Measurements from ENCODE around the gene SAMD14. TPM values are rescaled to one million over a fixed set of nuclear protein-coding genes. Genes with fewer than 3 reads are reported as not detected.

The SAMD14 gene
- total RNA-seq, 1 donor from 2014 or later, result 27.6 TPM

DNA sequence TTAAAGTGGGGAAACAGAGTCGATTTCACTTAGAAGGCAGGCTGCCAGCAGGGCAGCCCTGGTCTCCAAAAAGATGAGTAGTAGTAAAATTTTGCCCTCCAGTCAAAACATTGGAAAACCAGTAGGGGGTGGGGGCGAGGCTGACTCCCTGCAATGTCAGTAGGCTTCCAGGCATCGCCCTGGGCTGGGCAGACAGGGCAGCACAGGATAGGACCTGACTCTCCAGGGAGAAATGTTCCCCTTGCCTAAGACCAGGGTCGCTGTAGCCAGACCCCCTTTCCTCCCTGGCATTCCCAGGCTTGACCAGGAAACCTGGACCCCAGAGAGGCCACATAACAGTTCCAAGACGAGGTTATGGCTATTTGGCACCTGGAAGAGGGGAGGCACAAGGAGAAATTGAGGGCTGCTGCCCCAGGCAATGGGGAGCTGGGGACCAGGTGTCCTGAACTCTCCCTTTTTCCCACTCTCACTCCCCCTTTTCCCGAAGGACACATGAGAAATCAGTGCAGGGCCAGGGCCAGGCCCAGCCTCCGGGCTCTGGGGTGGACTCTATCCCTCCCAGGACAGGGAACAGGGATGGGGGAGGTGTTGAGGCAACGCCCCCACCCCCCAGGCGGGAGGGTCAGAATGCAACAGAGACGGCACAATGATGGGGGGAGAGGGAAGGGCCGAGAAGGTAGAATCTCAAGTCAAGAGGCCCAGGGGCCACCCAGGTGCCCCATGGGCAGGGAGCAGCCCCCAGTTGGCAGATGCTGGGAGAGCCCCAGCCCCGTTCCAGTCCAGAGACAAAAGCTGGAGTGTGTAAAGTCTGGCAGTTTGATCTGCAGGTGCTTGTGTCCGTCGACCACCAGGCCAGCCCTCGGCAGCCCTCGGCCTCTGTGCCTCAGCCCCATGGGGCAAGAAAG lies 4.5 kb upstream of the SAMD14 start:
- peak overlapping the region; percentile 59 for H3K27ac Mint-ChIP-seq (ENCODE audit: unreplicated experiment)
- no peak overlapping the region for H3K4me3 Mint-ChIP-seq (ENCODE audit: unreplicated experiment)
- peaks cover 35% of the 10 kb centered on the region for H3K4me1 Mint-ChIP-seq (ENCODE audit: low read depth)
- H3K36me3 Mint-ChIP-seq (ENCODE audit: low read depth), result peaks cover 33% of the 10 kb centered on the region
- H3K27me3 Mint-ChIP-seq (ENCODE audit: low read depth), result no peaks in the 10 kb centered on the region
- H3K9me3 Mint-ChIP-seq (ENCODE audit: low read depth), result no peaks in the 10 kb centered on the region
- TF ChIP-seq, protein P1, sequence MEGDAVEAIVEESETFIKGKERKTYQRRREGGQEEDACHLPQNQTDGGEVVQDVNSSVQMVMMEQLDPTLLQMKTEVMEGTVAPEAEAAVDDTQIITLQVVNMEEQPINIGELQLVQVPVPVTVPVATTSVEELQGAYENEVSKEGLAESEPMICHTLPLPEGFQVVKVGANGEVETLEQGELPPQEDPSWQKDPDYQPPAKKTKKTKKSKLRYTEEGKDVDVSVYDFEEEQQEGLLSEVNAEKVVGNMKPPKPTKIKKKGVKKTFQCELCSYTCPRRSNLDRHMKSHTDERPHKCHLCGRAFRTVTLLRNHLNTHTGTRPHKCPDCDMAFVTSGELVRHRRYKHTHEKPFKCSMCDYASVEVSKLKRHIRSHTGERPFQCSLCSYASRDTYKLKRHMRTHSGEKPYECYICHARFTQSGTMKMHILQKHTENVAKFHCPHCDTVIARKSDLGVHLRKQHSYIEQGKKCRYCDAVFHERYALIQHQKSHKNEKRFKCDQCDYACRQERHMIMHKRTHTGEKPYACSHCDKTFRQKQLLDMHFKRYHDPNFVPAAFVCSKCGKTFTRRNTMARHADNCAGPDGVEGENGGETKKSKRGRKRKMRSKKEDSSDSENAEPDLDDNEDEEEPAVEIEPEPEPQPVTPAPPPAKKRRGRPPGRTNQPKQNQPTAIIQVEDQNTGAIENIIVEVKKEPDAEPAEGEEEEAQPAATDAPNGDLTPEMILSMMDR (IDR thresholded peaks at IDR 0.05), result no peak
- no peak for DNase-seq (ENCODE audit: low spot score)

DNA sequence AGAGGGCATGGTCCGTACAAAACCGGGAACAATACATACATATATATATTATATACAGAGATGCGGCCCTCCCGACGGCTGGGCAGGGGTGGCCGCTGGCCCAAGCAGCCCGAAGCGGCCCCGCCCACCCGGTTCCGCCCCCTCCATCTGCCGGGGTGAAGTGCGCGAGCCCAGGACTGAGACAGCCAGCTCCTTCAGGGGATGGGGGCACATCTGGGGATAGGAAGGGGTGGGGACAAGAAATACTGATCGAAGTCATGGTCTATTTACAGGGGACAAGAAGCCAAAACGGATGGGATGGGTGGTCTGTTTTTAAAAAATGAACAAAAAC lies 3.8 kb upstream of the SAMD14 start:
- H3K4me1 Mint-ChIP-seq (ENCODE audit: low read depth), result peaks cover 38% of the 10 kb centered on the region
- no peaks in the 10 kb centered on the region for H3K27me3 Mint-ChIP-seq (ENCODE audit: low read depth)
- no peaks in the 10 kb centered on the region for H3K9me3 Mint-ChIP-seq (ENCODE audit: low read depth)
- H3K4me3 Mint-ChIP-seq (ENCODE audit: unreplicated experiment), result no peak overlapping the region
- H3K27ac Mint-ChIP-seq (ENCODE audit: unreplicated experiment), result peak overlapping the region; percentile 59
- TF ChIP-seq, protein P1 (IDR thresholded peaks at IDR 0.05), result no peak
- peaks cover 30% of the 10 kb centered on the region for H3K36me3 Mint-ChIP-seq (ENCODE audit: low read depth)
- DNase-seq (ENCODE audit: low spot score), result no peak

DNA sequence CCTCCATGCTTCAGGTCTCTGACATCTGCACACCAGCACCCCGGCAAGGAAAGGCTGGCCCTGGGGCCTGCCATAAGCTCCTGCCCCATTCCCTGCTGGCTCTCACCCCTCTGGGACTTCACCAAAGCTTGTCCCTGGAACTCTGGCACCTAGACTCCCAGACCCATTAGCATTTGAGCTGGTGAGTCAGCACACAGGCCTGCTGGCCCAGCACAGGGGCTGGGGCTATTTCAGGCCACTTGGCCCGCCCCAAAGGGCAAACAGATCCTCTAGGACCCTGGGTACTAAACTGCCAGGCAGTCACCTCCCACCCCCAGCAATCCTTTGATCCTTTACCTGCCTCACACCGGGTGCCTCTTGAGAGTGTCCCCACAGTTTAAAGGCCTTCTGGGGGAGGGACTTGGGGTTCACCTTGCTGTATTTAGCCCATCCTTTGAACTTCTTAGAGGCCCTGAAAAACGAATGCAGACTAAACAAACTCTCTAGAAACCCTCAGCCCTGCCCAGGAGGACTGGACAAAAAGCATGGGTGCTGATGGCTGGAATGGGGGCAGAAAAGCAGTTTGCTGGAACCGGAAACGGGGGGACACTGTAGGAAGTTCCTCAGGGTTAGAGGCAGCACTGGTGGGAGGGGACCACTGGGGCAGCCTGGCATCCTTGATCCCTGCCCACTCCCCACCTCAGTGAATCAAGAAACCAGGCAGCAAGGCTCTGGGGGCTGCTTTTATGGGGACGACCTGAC lies 3.2 kb upstream of the SAMD14 start:
- DNase-seq (ENCODE audit: low spot score), result no peak
- peaks cover 25% of the 10 kb centered on the region for H3K36me3 Mint-ChIP-seq (ENCODE audit: low read depth)
- peaks cover 43% of the 10 kb centered on the region for H3K4me1 Mint-ChIP-seq (ENCODE audit: low read depth)
- H3K9me3 Mint-ChIP-seq (ENCODE audit: low read depth), result no peaks in the 10 kb centered on the region
- no peak overlapping the region for H3K4me3 Mint-ChIP-seq (ENCODE audit: unreplicated experiment)
- TF ChIP-seq, protein P1 (IDR thresholded peaks at IDR 0.05), result no peak
- H3K27ac Mint-ChIP-seq (ENCODE audit: unreplicated experiment), result peak overlapping the region; percentile 61
- H3K27me3 Mint-ChIP-seq (ENCODE audit: low read depth), result no peaks in the 10 kb centered on the region

DNA sequence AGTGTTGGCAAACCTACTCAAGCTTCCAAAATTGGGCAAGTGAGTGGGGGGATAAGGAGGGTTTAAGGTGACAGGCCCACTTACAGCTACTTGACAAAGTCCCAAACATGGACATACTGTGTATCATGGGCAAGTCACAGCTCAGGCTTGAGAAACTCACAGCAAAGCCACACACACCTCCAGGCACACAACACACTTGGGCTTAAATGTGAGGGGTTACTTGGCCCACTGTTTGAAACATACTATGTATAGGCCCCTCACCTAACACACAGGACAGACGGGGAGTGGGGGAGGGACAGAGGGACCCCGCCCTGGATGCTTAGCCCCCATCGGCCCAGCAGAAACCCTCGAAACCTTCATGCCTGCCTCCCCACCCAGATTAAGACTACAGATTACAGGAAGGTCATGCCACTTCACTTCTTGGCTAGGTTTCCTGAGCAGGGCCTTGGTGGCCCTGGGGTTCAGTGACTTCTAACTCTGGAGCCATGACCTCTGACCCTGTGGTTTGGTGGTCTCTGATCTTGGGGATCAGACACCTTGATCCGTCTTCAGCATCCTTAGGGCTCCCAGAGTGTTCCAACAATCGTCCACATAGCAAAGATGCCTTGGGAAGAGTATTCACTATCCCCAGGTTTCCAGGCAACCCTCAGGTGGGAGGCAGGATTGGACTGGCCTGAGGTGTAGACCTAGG lies 2.3 kb upstream of the SAMD14 start:
- Mint-ChIP-seq H3K4me3 (ENCODE audit: unreplicated experiment) (no peak overlapping the region), H3K27me3 (ENCODE audit: low read depth) (no peaks in the 10 kb centered on the region), H3K9me3 (ENCODE audit: low read depth) (no peaks in the 10 kb centered on the region), H3K27ac (ENCODE audit: unreplicated experiment) (no peak overlapping the region), H3K36me3 (ENCODE audit: low read depth) (peaks cover 16% of the 10 kb centered on the region), H3K4me1 (ENCODE audit: low read depth) (peaks cover 53% of the 10 kb centered on the region)
- no peak for DNase-seq (ENCODE audit: low spot score)
- TF ChIP-seq, protein P1 (IDR thresholded peaks at IDR 0.05), result no peak

Measured in chondrocyte (in vitro differentiated cells).